ENCODE data around the gene EFCAB11. TPM values are rescaled to one million over a fixed set of nuclear protein-coding genes. Genes with fewer than 3 reads are reported as not detected.

EFCAB11 gene
- total RNA-seq, 1 experiment from 2014 or later = 18.1 TPM

DNA sequence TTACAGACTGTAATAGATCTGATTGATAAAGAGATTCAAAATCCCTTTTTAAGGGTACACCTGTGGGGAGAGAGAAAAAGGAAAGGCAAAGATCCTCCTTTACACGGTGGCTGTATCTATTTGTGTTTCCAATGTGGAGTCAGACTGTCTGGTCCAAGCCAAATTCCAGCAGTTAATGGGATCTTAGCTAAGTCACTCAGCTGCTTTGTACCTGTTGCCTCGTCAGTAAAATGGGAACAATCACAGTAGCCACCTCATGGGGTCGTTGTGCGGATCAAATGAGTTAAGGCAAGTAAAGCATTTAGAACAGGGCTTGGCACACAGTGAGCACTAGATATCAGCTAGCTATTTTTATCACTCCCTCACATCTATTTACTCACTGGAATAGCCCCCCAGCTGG, 46.9 kb downstream of the EFCAB11 start:
- Histone ChIP-seq H3K27ac (ENCODE audit: low read depth, low read length) (no peak overlapping the region), H4K20me1 (ENCODE audit: insufficient read depth) (no peaks in the 10 kb centered on the region), H2AFZ (ENCODE audit: low read depth, low read length, poor library complexity, severe bottlenecking) (no peak overlapping the region), H3K4me2 (ENCODE audit: low read length) (no peak overlapping the region), H3K9me2 (ENCODE audit: insufficient read depth) (no peaks in the 10 kb centered on the region), H3K4me1 (ENCODE audit: control insufficient read depth in 1 of 2, insufficient read depth in 2 of 2, low read length in 2 of 2) (0 out of 4 replicates have a peak, but pooled peaks cover 0 to 3% of the 10 kb centered on the region in 2 experiments), H3K4me3 (replicated peaks in 1 of 2; ENCODE audit: low read depth in 1 of 2, low read length in 2 of 2) (no peak overlapping the region), H3K9ac (ENCODE audit: low read length) (no peak overlapping the region), H3K27me3 (ENCODE audit: insufficient read depth, low read length) (no peaks in the 10 kb centered on the region), H3K9me3 (ENCODE audit: control insufficient read depth in 1 of 2, insufficient read depth in 1 of 2, low read depth in 1 of 2, low read length in 2 of 2) (no peaks in the 10 kb centered on the region), H3K36me3 (ENCODE audit: control insufficient read depth in 1 of 2, insufficient read depth in 2 of 2, low read length in 2 of 2) (no peaks in the 10 kb centered on the region), H3K79me2 (ENCODE audit: insufficient read depth, low read length) (no peaks in the 10 kb centered on the region)
- TF ChIP-seq SIN3A (IDR thresholded peaks at IDR 0.05; ENCODE audit: low read depth) = no peak
- TF ChIP-seq ZFX (IDR thresholded peaks at IDR 0.05) = no peak
- no peak for TF ChIP-seq POLR2AphosphoS5 (IDR thresholded peaks at IDR 0.05; ENCODE audit: low read depth, low read length)
- no peak for TF ChIP-seq SRF (IDR thresholded peaks at IDR 0.05; ENCODE audit: low read depth)
- no peak for TF ChIP-seq CTCF (IDR thresholded peaks at IDR 0.05 in 2 of 3, conservative IDR thresholded peaks at IDR 0.05 in 1 of 3; ENCODE audit: borderline replicate concordance in 1 of 3, insufficient read depth in 1 of 3, low read depth in 2 of 3, low read length in 2 of 3)
- TF ChIP-seq CEBPB (IDR thresholded peaks at IDR 0.05; ENCODE audit: low read depth) = no peak
- no peak for TF ChIP-seq JUND (IDR thresholded peaks at IDR 0.05)
- no peak for TF ChIP-seq ZNF274 (IDR thresholded peaks at IDR 0.05; ENCODE audit: low read depth, low read length)
- no peak for TF ChIP-seq EZH2 (IDR thresholded peaks at IDR 0.05)
- no peak for TF ChIP-seq MAX (IDR thresholded peaks at IDR 0.05)
- no peak for ATAC-seq
- intact Hi-C loops (cut with micrococcal nuclease) = no loop called here
- CTCF ChIA-PET = no interaction called here
- RAD21 ChIA-PET (ENCODE audit: low non-redundant PET in 1 of 2, low total read pairs in 2 of 2, uncharacterized antibody in 2 of 2, unreplicated experiment in 2 of 2) = no interaction called here
- DNase-seq (ENCODE audit: low read depth, low spot score) = no peak
- POLR2A ChIA-PET = no interaction called here
- BruUV-seq (replicated peaks) = no TSS peak

GRCh38 chr14:89906000-89906399, 48.5 kb downstream of the EFCAB11 start:
- Histone ChIP-seq H2AFZ (ENCODE audit: low read depth, low read length, poor library complexity, severe bottlenecking) (no peak overlapping the region), H3K9me2 (ENCODE audit: insufficient read depth) (no peaks in the 10 kb centered on the region), H4K20me1 (ENCODE audit: insufficient read depth) (no peaks in the 10 kb centered on the region), H3K79me2 (ENCODE audit: insufficient read depth, low read length) (no peaks in the 10 kb centered on the region), H3K27me3 (ENCODE audit: insufficient read depth, low read length) (no peaks in the 10 kb centered on the region), H3K4me3 (replicated peaks in 1 of 2; ENCODE audit: low read depth in 1 of 2, low read length in 2 of 2) (no peak overlapping the region), H3K36me3 (ENCODE audit: control insufficient read depth in 1 of 2, insufficient read depth in 2 of 2, low read length in 2 of 2) (no peaks in the 10 kb centered on the region), H3K4me2 (ENCODE audit: low read length) (no peak overlapping the region), H3K9me3 (ENCODE audit: control insufficient read depth in 1 of 2, insufficient read depth in 1 of 2, low read depth in 1 of 2, low read length in 2 of 2) (no peaks in the 10 kb centered on the region), H3K27ac (ENCODE audit: low read depth, low read length) (no peak overlapping the region), H3K4me1 (ENCODE audit: control insufficient read depth in 1 of 2, insufficient read depth in 2 of 2, low read length in 2 of 2) (0 out of 4 replicates have a peak, but pooled peaks cover 0 to 3% of the 10 kb centered on the region in 2 experiments), H3K9ac (ENCODE audit: low read length) (no peak overlapping the region)
- ATAC-seq (no peak), DNase-seq (ENCODE audit: low read depth, low spot score) (no peak)
- intact Hi-C loops (cut with micrococcal nuclease) = no loop called here
- POLR2A ChIA-PET = no interaction called here
- no TSS peak for BruUV-seq (replicated peaks)
- RAD21 ChIA-PET (ENCODE audit: low non-redundant PET in 1 of 2, low total read pairs in 2 of 2, uncharacterized antibody in 2 of 2, unreplicated experiment in 2 of 2) = no interaction called here
- TF ChIP-seq CTCF (IDR thresholded peaks at IDR 0.05 in 2 of 3, conservative IDR thresholded peaks at IDR 0.05 in 1 of 3; ENCODE audit: borderline replicate concordance in 1 of 3, insufficient read depth in 1 of 3, low read depth in 2 of 3, low read length in 2 of 3) = no peak
- TF ChIP-seq YY1 (IDR thresholded peaks at IDR 0.05; ENCODE audit: extremely low read depth, insufficient replicate concordance, low read depth, low read length) = no peak
- no peak for TF ChIP-seq ZNF274 (IDR thresholded peaks at IDR 0.05; ENCODE audit: low read depth, low read length)
- TF ChIP-seq SIN3A (IDR thresholded peaks at IDR 0.05; ENCODE audit: low read depth) = no peak
- TF ChIP-seq TCF7L2 (IDR thresholded peaks at IDR 0.05; ENCODE audit: borderline replicate concordance, extremely low read depth, insufficient read depth, insufficient read length) = no peak
- TF ChIP-seq JUND (IDR thresholded peaks at IDR 0.05) = no peak
- CTCF ChIA-PET = no interaction called here
